ENCODE measurements around the gene HIGD2A.

Gene HIGD2A

DNA sequence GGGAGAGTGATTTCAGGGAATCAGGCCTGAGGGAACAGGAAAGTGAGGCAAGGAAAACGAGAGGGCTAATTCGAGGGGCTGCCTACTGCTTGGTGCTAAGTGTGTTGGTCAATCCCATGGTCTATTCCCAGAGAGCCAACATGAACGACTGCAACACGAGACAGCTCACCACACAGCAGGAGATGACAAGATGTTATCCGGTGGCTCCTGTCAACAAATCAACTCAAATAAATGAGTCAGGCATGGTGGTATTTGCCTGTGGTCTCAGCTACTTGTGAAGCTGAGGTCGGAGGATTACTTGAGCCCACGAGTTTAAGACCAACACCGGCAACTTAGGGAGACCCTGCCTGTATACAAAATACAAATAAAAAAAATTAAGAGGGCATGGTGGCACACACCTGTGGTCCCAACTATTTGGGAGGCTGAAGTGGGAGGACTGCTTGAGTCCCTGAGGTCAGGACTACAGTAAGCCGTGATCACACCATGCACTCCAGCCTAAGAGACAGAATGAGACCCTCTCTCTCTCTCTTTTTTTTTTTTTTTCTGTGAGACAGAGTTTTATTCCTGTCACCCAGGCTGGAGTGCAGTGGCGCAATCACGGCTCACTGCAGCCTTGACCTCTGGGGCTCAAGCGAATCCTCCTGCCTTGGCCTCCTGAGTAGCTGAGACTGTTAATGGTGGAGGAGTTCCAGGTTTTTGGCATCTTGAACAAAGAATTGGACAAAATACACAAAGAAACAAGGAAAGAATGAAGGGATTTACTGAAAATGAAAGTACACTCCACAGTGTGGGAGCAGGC, 50.6 kb downstream of the HIGD2A start:
- DNase-seq, result no peak
- intact Hi-C loops (cut with DNase I), result no loop called here

All from head of caudate nucleus (tissue), 42 donors.